ENCODE results near the gene SOX8.

Gene SOX8

GRCh38 chr16:972316-973002 lies 9.1 kb upstream of the SOX8 start:
- no peak for DNase-seq (ENCODE audit: low read depth in 3 of 3)

GRCh38 chr16:973366-973765 lies 8.2 kb upstream of the SOX8 start:
- no peak for DNase-seq (ENCODE audit: low read depth in 3 of 3)

- DNase-seq (ENCODE audit: low read depth in 3 of 3) = no peak
Observed at GRCh38 chr16:974001-974601, 7.5 kb upstream of the SOX8 start.

GRCh38 chr16:974611-975261 lies 6.8 kb upstream of the SOX8 start:
- no peak for DNase-seq (ENCODE audit: low read depth in 3 of 3)

DNA sequence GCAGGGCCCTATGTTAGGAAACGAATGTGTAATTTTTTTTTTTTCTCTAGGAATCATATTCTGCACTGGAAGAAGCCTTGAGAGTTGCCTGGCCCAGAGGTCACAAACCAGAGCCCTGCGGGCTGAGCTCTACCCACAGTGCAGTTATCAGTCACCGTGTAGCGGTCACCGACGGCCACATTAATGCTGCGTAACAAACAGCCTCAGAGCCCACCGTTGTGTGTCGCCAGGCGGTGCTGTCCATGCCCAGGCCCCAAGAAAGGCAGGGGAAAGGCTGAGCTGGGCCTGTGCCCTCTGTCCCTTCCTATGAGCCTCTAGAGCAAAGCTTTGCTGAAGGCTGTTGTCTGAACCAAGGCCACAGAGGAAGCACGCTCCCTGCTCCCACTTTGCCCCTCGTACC lies 6.3 kb upstream of the SOX8 start:
- DNase-seq (ENCODE audit: low read depth in 3 of 3) = no peak

GRCh38 chr16:976389-976931 lies 5.1 kb upstream of the SOX8 start:
- DNase-seq (ENCODE audit: low read depth in 3 of 3) = no peak

DNA sequence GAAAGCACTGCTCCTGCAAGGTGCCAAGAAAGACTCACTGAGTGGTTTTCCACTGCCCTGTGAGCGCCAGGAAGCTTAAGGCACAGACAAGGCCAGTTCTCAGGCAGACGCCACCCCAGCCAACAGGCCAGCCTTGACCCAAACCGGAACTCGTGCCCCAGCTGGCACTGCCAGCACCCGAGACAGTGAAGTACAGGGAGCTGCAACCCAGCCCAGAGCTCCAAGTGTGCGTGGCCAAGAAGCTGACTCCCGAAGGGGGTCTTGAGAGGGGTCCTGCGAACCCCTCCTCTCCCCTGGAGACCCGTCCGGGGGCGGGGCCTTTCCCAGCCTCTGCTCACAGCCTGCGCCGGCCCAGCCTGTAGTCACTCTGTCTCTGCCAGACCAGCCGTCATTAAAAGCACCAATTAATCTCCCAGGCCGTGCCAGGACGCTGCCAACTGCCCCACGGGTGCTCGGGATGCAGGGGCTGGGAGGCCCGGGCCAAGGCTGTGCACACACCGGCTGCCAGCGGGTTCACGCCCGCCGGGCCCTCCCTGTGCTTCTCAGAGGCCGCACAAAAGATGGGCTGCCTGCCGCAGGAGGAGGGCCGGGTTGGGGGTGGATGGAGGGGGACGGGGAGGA lies 4.4 kb upstream of the SOX8 start:
- DNase-seq (ENCODE audit: low read depth in 3 of 3) = no peak

DNA sequence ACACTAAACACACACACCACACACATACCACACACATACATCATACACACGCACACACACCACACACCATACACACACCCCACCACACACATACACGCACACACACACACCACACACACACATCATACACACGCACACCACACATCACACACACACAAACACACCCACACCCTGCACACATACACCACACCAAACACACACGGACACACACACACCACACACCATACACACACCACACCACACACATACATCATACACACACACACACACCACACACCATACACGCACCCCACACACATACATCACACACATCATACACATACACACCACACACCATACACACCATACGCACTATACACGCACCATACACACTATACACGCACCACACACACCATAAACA lies 3.7 kb upstream of the SOX8 start:
- DNase-seq (ENCODE audit: low read depth in 3 of 3) = no peak

DNA sequence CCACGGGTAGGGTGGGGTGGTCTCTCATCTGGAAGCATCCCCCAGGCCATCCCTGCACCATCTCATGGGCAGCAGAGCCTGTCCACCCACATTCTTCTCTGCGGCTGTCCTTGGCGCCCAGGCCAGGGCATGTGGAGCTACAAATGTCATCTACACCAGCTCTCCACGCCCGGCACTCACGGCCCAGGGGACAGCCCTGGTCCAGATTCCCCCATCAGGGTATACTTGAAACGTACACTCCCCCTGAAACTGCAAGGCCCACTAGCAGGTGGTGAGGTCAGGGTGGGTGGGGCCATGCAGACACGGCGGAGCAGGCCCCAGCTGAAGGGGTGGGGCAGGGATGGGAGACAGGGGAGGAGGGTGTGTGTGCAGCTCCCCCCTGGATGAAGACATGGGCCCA lies 3.2 kb upstream of the SOX8 start:
- no peak for DNase-seq (ENCODE audit: low read depth in 3 of 3)

GRCh38 chr16:979147-979546 lies 2.4 kb upstream of the SOX8 start:
- DNase-seq (ENCODE audit: low read depth in 3 of 3) = no peak

- DNase-seq (ENCODE audit: low read depth in 3 of 3) = no peak
Observed at GRCh38 chr16:979859-980594, 1.5 kb upstream of the SOX8 start.

- no peak for DNase-seq (ENCODE audit: low read depth in 3 of 3)
Observed at GRCh38 chr16:980595-980854, 1.0 kb upstream of the SOX8 start.

DNA sequence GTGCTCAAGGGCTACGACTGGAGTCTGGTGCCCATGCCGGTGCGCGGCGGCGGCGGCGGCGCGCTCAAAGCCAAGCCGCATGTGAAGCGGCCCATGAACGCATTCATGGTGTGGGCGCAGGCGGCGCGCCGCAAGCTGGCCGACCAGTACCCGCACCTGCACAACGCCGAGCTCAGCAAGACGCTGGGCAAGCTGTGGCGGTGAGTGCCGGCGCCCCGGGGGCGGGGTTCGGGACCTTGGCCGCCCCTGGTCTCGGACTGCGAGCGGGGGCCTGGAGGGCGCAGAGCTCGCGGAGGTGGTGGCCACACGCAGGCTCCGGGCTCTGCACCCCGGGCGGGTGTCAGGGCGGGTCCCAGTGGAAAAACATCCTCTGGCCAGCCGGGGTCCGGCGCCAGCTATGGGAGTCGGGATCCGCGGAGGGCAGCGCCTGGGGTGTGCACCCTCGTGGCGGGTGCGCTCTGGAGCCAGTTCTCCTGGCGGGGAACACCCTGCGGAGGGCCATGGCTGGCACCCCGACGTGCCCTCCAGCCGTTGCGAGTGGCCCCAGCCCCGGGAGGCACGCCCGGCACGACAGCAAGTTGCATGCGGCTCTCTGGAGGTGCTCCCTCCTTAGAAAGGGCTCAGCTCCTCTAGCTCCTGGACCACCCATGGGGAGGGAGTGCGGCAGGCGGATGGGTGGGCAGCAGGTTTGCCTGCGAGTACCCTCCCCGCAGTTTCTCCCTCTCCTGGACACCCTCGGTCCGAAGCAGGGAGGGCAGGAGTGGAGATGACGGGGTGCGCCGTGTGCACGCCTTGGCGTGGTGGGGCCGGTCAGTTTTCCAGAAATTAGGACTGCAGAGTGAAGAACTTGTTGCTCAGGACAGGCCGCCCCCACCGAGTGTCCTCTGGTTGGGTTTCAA lies 824 bp downstream of the SOX8 start:
- DNase-seq (ENCODE audit: low read depth in 3 of 3) = no peak

- DNase-seq (ENCODE audit: low read depth in 3 of 3) = no peak
Observed at GRCh38 chr16:983044-984030, 1.8 kb downstream of the SOX8 start.

GRCh38 chr16:984121-984694 lies 2.6 kb downstream of the SOX8 start:
- DNase-seq (ENCODE audit: low read depth in 3 of 3) = no peak

GRCh38 chr16:984736-985636 lies 3.4 kb downstream of the SOX8 start:
- no peak for DNase-seq (ENCODE audit: low read depth in 3 of 3)

GRCh38 chr16:985646-986400 lies 4.3 kb downstream of the SOX8 start:
- no peak for DNase-seq (ENCODE audit: low read depth in 3 of 3)

GRCh38 chr16:986411-986810 lies 4.8 kb downstream of the SOX8 start:
- no peak for DNase-seq (ENCODE audit: low read depth in 3 of 3)
